Fibroblast of mammary gland (primary cell): ENCODE data around the gene RPRM.

Source experiments
- DNase-seq: peaks from one replicate; pipeline ENCODE4 v3.0.0-alpha.2; 2010; ENCODE audit warnings: low read depth
- H3K4me3 ChIP-seq: 2 replicates; pipeline ENCODE4 v1.5.1; 2011; ENCODE audit warnings: low read depth, mild to moderate bottlenecking, low read length, moderate library complexity; ENCODE audit not compliant: control insufficient read depth
- CTCF ChIP-seq: conservative IDR thresholded peaks from 2 replicates; pipeline ENCODE4 v1.5.1; 2011; ENCODE audit warnings: low read depth, low read length, inconsistent platforms; ENCODE audit not compliant: control insufficient read depth, insufficient read depth

Gene RPRM

GRCh38 chr2:153476816-153477635 is 1.5 kb downstream of the RPRM start:
- no peak overlapping the region for H3K4me3 ChIP-seq
- no peak for DNase-seq
- TF ChIP-seq CTCF: no peak

DNA sequence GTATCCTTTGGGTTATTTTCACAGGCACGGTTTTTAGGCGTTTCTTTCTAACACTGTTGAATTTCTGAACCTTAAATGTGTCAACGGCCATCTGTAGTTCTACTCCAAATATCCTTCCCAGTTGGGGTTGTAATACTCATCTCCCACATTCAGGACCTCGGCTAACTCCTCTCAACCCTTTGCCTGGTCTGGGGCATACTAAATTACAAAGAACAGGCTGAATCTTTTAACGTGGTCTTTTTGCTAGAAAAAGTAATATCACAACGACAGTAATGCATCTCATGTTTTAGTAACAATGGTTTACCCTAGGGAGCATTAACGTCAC is 2.1 kb downstream of the RPRM start:
- no peak for TF ChIP-seq CTCF
- H3K4me3 ChIP-seq: no peak overlapping the region
- DNase-seq: no peak

- H3K4me3 ChIP-seq: no peak overlapping the region
- no peak for DNase-seq
- TF ChIP-seq CTCF: no peak
Measured at GRCh38 chr2:153474876-153475435, 3.6 kb downstream of the RPRM start.

DNA sequence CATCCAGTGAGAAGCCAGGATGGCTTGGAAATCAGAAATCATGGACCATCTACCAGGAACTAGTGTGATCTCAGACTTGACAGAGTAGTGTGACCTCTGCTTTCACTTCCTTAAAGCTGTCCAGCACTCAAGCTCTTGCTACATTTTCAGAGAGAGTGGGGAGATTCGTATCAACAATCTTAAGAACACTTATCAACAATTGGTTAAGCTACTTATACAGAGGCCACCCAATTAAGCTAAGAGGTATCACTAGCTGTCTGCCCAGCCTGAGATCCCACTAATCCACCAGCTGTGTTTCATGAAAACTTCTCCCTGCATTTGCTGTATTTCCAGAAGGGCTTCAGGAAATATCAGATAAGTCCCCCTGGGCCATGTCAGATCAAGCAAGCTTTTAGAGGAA is 4.2 kb downstream of the RPRM start:
- H3K4me3 ChIP-seq: no peak overlapping the region
- DNase-seq: no peak

GRCh38 chr2:153470867-153471266 is 7.7 kb downstream of the RPRM start:
- no peak for TF ChIP-seq CTCF
- no peak for DNase-seq
- no peak overlapping the region for H3K4me3 ChIP-seq

More for the DNA sequence above, 4.2 kb downstream of the RPRM start:
- TF ChIP-seq CTCF: no peak

DNA sequence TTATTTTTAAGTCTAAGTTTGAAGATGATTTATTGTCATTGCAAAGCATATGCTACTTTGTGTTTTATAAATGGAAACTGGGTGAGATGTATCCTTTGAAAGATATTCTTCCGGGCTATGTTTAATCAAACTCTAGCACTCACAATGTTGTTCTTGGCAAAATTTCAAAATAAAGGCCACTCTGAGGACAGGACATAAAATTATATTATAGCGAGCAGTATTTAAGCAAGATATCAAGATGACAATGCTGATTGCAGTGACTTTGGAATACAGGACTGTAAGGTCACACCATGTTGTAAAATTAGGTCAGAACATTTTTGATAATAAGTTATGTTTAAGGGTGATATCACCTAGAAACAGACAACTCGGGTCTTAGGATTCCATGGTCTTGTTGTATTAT is 14.2 kb downstream of the RPRM start:
- no peak for TF ChIP-seq CTCF
- H3K4me3 ChIP-seq: no peak overlapping the region
- no peak for DNase-seq
